Endothelial cell of umbilical vein (primary cell): Measurements from ENCODE around the gene TMPRSS6. TPM values are rescaled to one million over a fixed set of nuclear protein-coding genes. Genes with fewer than 3 reads are reported as not detected.

Source experiments
- BruUV-seq: library from RNA; stranded (reverse); fragments of 400-500 nt; replicated peaks from 2 replicates; lab custom pipeline; 2021; lab: Mats Ljungman, UMichigan
- CTCF ChIA-PET: fragments of 300-600, 350-600 bp; sonication (Branson Sonifier 250); formaldehyde crosslinking; loops from one replicate; lab custom pipeline; 2021; ENCODE audit warnings: antibody characterized with exemption, inconsistent platforms; lab: Charles Lee
- POLR2A ChIA-PET: fragments of 300-600, 350-600 bp; sonication (Branson Sonifier 250); formaldehyde crosslinking; loops from one replicate; lab custom pipeline; 2021; ENCODE audit warnings: antibody characterized with exemption, inconsistent platforms; lab: Charles Lee
- DNase-seq: peaks from one replicate; pipeline ENCODE4 v3.0.0-alpha.2; 2011; ENCODE audit warnings: low read depth, low spot score
- FAIRE-seq: peaks from 2 replicates; lab custom pipeline; 2011; peaks lifted over from hg19 to GRCh38; lab: Jason Lieb, UNC
- H2AFZ ChIP-seq: 2 replicates; pipeline ENCODE4 v1.6.0; 2012; ENCODE audit warnings: low read depth, low read length, control low read depth, inconsistent platforms
- H3K27ac ChIP-seq: 2 replicates; pipeline ENCODE4 v1.5.1; 2011; ENCODE audit warnings: low read depth, mild to moderate bottlenecking, control low read depth, low read length, moderate library complexity; ENCODE audit not compliant: insufficient read depth
- H3K27me3 ChIP-seq, 2 experiments: 2 replicates each; pipeline versions ENCODE4 v1.6.0 to v1.6.1; 2011; ENCODE audit warnings: low read length in 2 of 2, mixed read lengths in 1 of 2; ENCODE audit not compliant: control insufficient read depth in 2 of 2, insufficient read depth in 2 of 2
- H3K36me3 ChIP-seq, 2 experiments: 2 replicates in 1 of 2; 3 replicates in 1 of 2; pipeline ENCODE4 v1.5.1; 2011; ENCODE audit warnings: low read length in 2 of 2, mild to moderate bottlenecking in 1 of 2, moderate library complexity in 1 of 2; ENCODE audit not compliant: control insufficient read depth in 2 of 2, insufficient read depth in 2 of 2; ENCODE audit errors: extremely low read depth in 1 of 2
- H3K4me1 ChIP-seq: 3 replicates; pipeline ENCODE4 v1.5.1; 2011; ENCODE audit warnings: mild to moderate bottlenecking, low read length; ENCODE audit not compliant: control insufficient read depth, insufficient read depth; ENCODE audit errors: extremely low read depth
- H3K4me2 ChIP-seq: 2 replicates; pipeline ENCODE4 v1.6.1; 2011; ENCODE audit warnings: low read length, control low read depth, mixed read lengths; ENCODE audit not compliant: insufficient read depth
- H3K4me3 ChIP-seq, 3 experiments: fragments of 200-600 bp in 1 of 3; sonication (generic), shearing (Covaris generic) in 1 of 3; replicated peaks in 1 of 3; 2 replicates each; pipeline ENCODE4 v1.5.1; 2011 to 2016; ENCODE audit warnings: control low read depth in 3 of 3, low read length in 3 of 3, mild to moderate bottlenecking in 2 of 3, inconsistent platforms in 1 of 3, low read depth in 1 of 3, moderate library complexity in 1 of 3; ENCODE audit not compliant: insufficient read depth in 1 of 3
- H3K79me2 ChIP-seq: 2 replicates; pipeline ENCODE4 v1.6.0; 2012; ENCODE audit warnings: low read length, inconsistent platforms; ENCODE audit not compliant: control insufficient read depth, insufficient read depth
- H3K9ac ChIP-seq: replicated peaks from 2 replicates; pipeline ENCODE3; 2011; ENCODE audit warnings: low read length, control low read depth; ENCODE audit not compliant: insufficient read depth; ENCODE audit errors: extremely low read depth
- H3K9me1 ChIP-seq: replicated peaks from 3 replicates; pipeline ENCODE4 v1.6.0; 2011; ENCODE audit warnings: mild to moderate bottlenecking, low read length; ENCODE audit not compliant: control insufficient read depth, insufficient read depth; ENCODE audit errors: extremely low read depth
- H3K9me3 ChIP-seq: replicated peaks from 2 replicates; pipeline ENCODE4 v1.5.1; 2012; ENCODE audit warnings: low read length, inconsistent platforms; ENCODE audit not compliant: control insufficient read depth, insufficient read depth
- H4K20me1 ChIP-seq: replicated peaks from 2 replicates; pipeline ENCODE3; 2011; ENCODE audit warnings: mild to moderate bottlenecking, low read length; ENCODE audit not compliant: control insufficient read depth, insufficient read depth; ENCODE audit errors: extremely low read depth
- EZH2 ChIP-seq: IDR thresholded peaks from 2 replicates; pipeline ENCODE4 v1.6.1; 2012; ENCODE audit warnings: borderline replicate concordance, low read depth, mild to moderate bottlenecking, moderate library complexity, low read length, inconsistent platforms; ENCODE audit not compliant: severe bottlenecking
- FOS ChIP-seq: IDR thresholded peaks from 2 replicates; pipeline ENCODE4 v1.6.1; 2011; ENCODE audit warnings: mild to moderate bottlenecking, low read length, moderate library complexity, borderline replicate concordance; ENCODE audit not compliant: insufficient read depth
- GATA2 ChIP-seq: IDR thresholded peaks from 2 replicates; pipeline ENCODE4 v1.7.0; 2011; ENCODE audit warnings: low read depth, mild to moderate bottlenecking, moderate library complexity, mixed read lengths, low read length; ENCODE audit not compliant: insufficient read length, insufficient read depth
- JUN ChIP-seq: IDR thresholded peaks from 2 replicates; pipeline ENCODE4 v1.6.1; 2011; ENCODE audit warnings: borderline replicate concordance, low read depth; ENCODE audit not compliant: insufficient read length, insufficient read depth
- MAX ChIP-seq: IDR thresholded peaks from 2 replicates; pipeline ENCODE4 v1.6.1; 2011; ENCODE audit not compliant: insufficient read depth, insufficient read length
- MYC ChIP-seq: IDR thresholded peaks from one replicate; pipeline ENCODE4 v1.6.1; 2011; ENCODE audit warnings: mild to moderate bottlenecking, low read depth, low read length
- POLR2A ChIP-seq: IDR thresholded peaks from 2 replicates; pipeline ENCODE4 v1.6.1; 2012; ENCODE audit warnings: low read depth, mild to moderate bottlenecking, control low read depth, low read length
- POLR2AphosphoS5 ChIP-seq: IDR thresholded peaks from 2 replicates; pipeline ENCODE4 v1.6.1; 2012; ENCODE audit warnings: low read depth, mild to moderate bottlenecking, control low read depth, low read length, moderate library complexity; ENCODE audit not compliant: insufficient read depth
- dilution Hi-C: fragments of 300-500 bp; cut with MboI; formaldehyde crosslinking; loops from one replicate; pipeline ENCODE4 v1.15.0; 2019; ENCODE audit warnings: low sequenced_read_pairs; ENCODE audit not compliant: extremely low pct_ligation_motif_present
- intact Hi-C: fragments of 100-400 bp; cut with micrococcal nuclease; formaldehyde crosslinking; loops from one replicate; pipeline ENCODE4 v1.10.0; 2022
- polyA plus RNA-seq, 4 experiments: library from polyadenylated mRNA; depleted of rRNA in 3 of 4; stranded (reverse) in 3 of 4; unstranded in 1 of 4; fragments of >200 nt; gene quantifications; 2 replicates each; pipeline versions ENCODE4 v1.2.1 to v1.2.3, GENCODE V29; 2011 to 2012; ENCODE audit warnings: missing spikeins in 1 of 4
- total RNA-seq: library from RNA; stranded (reverse); gene quantifications from 2 replicates; pipeline ENCODE4 v1.2.3, GENCODE V29; 2021
- TF ChIP-seq, protein P1 (sequence below), 2 donors: IDR thresholded peaks; 1 replicate in 1 of 2; 2 replicates in 1 of 2; pipeline ENCODE4 v1.5.1; 2011; ENCODE audit warnings: low read length in 2 of 2, mild to moderate bottlenecking in 2 of 2, moderate library complexity in 2 of 2, control low read depth in 1 of 2, inconsistent platforms in 1 of 2, low read depth in 1 of 2; ENCODE audit not compliant: insufficient read depth in 1 of 2; ENCODE audit errors: extremely low read depth in 1 of 2

Gene TMPRSS6
- total and polyA plus RNA-seq, 2 donors (not counting 3 experiments of a cell fraction or from before 2014, with no cell fraction given): not detected

GRCh38 chr22:37083914-37084313 is 25.6 kb downstream of the TMPRSS6 start:
- Histone ChIP-seq H3K9ac (no peak overlapping the region), H2AFZ (no peak overlapping the region), H3K27ac (no peak overlapping the region), H4K20me1 (no peaks in the 10 kb centered on the region), H3K9me3 (no peaks in the 10 kb centered on the region), H3K4me1 (peaks cover 9% of the 10 kb centered on the region), H3K36me3 (no peaks in the 10 kb centered on the region), H3K4me2 (no peak overlapping the region), H3K27me3 (peaks cover 0 to 1% of the 10 kb centered on the region in 2 experiments), H3K9me1 (no peaks in the 10 kb centered on the region), H3K79me2 (no peaks in the 10 kb centered on the region), H3K4me3 (no peak overlapping the region)
- FAIRE-seq: no peak
- BruUV-seq: no TSS peak
- intact Hi-C loops (no loop called here), dilution Hi-C loops (no loop called here)
- no peak for DNase-seq
- CTCF ChIA-PET: no interaction called here
- TF ChIP-seq, protein P1, sequence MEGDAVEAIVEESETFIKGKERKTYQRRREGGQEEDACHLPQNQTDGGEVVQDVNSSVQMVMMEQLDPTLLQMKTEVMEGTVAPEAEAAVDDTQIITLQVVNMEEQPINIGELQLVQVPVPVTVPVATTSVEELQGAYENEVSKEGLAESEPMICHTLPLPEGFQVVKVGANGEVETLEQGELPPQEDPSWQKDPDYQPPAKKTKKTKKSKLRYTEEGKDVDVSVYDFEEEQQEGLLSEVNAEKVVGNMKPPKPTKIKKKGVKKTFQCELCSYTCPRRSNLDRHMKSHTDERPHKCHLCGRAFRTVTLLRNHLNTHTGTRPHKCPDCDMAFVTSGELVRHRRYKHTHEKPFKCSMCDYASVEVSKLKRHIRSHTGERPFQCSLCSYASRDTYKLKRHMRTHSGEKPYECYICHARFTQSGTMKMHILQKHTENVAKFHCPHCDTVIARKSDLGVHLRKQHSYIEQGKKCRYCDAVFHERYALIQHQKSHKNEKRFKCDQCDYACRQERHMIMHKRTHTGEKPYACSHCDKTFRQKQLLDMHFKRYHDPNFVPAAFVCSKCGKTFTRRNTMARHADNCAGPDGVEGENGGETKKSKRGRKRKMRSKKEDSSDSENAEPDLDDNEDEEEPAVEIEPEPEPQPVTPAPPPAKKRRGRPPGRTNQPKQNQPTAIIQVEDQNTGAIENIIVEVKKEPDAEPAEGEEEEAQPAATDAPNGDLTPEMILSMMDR (IDR thresholded peaks at IDR 0.05; ENCODE audit: extremely low read depth in 1 of 2, insufficient read depth in 1 of 2, low read depth in 1 of 2, low read length in 2 of 2): no peak
- TF ChIP-seq FOS (no peak), EZH2 (no peak), GATA2 (no peak), MYC (no peak), JUN (no peak), POLR2AphosphoS5 (no peak), MAX (no peak), POLR2A (no peak)
- POLR2A ChIA-PET: no interaction called here
